H9 (cell line): Measurements from ENCODE around the gene ELAVL4. TPM values are rescaled to one million over a fixed set of nuclear protein-coding genes. Genes with fewer than 3 reads are reported as not detected.

Experiments used
- DNase-seq: peaks from one replicate; pipeline ENCODE4 v3.0.0-alpha.2; 2017
- H2AFZ ChIP-seq: one replicate; pipeline ENCODE4 v1.6.1; 2013; ENCODE audit warnings: mild to moderate bottlenecking, low read length, control low read depth, moderate library complexity
- H2AK5ac ChIP-seq: 2 replicates; pipeline ENCODE4 v1.6.1; 2013; ENCODE audit warnings: low read length, control low read depth, mixed read lengths; ENCODE audit not compliant: insufficient read length
- H2BK120ac ChIP-seq: one replicate; pipeline ENCODE4 v1.6.1; 2013; ENCODE audit warnings: low read depth, mild to moderate bottlenecking, low read length, control low read depth, inconsistent platforms; ENCODE audit not compliant: poor library complexity, severe bottlenecking
- H2BK12ac ChIP-seq: 2 replicates; pipeline ENCODE4 v1.6.1; 2013; ENCODE audit warnings: low read length, control low read depth, mixed read lengths, low read depth; ENCODE audit not compliant: insufficient read length
- H2BK15ac ChIP-seq: 2 replicates; pipeline ENCODE4 v1.6.1; 2013; ENCODE audit warnings: low read depth, low read length, control low read depth
- H2BK20ac ChIP-seq: one replicate; pipeline ENCODE4 v1.6.1; 2013; ENCODE audit warnings: low read depth, mild to moderate bottlenecking, low read length, control low read depth, inconsistent platforms; ENCODE audit not compliant: poor library complexity, severe bottlenecking
- H2BK5ac ChIP-seq: 2 replicates; pipeline ENCODE4 v1.6.1; 2013; ENCODE audit warnings: low read length, control low read depth, mixed read lengths; ENCODE audit not compliant: insufficient read length
- H3K14ac ChIP-seq: 2 replicates; pipeline ENCODE4 v1.6.1; 2013; ENCODE audit warnings: low read length, control low read depth; ENCODE audit not compliant: insufficient read depth
- H3K18ac ChIP-seq: 2 replicates; pipeline ENCODE4 v1.6.1; 2013; ENCODE audit warnings: low read depth, mild to moderate bottlenecking, mixed read lengths, low read length, control low read depth; ENCODE audit not compliant: insufficient read length
- H3K23ac ChIP-seq: 2 replicates; pipeline ENCODE4 v1.6.1; 2013; ENCODE audit warnings: low read length, control low read depth, mixed read lengths, low read depth; ENCODE audit not compliant: insufficient read length
- H3K23me2 ChIP-seq: 2 replicates; pipeline ENCODE4 v1.6.1; 2013; ENCODE audit warnings: low read depth, mild to moderate bottlenecking, mixed read lengths, low read length, control low read depth; ENCODE audit not compliant: insufficient read length, poor library complexity, severe bottlenecking
- H3K27ac ChIP-seq: 2 replicates; pipeline ENCODE4 v1.5.1; 2013; ENCODE audit warnings: low read length, control low read depth, mixed read lengths, low read depth; ENCODE audit not compliant: insufficient read length
- H3K27me3 ChIP-seq: 2 replicates; pipeline ENCODE4 v1.6.1; 2013; ENCODE audit warnings: low read length, control low read depth, inconsistent platforms; ENCODE audit not compliant: insufficient read depth
- H3K4ac ChIP-seq: 2 replicates; pipeline ENCODE4 v1.6.1; 2013; ENCODE audit warnings: low read depth, mild to moderate bottlenecking, control low read depth, inconsistent platforms, low read length, moderate library complexity
- H3K4me1 ChIP-seq: 2 replicates; pipeline ENCODE4 v1.6.1; 2013; ENCODE audit warnings: low read length, control low read depth, inconsistent platforms; ENCODE audit not compliant: insufficient read depth
- H3K4me2 ChIP-seq: 2 replicates; pipeline ENCODE4 v1.6.1; 2013; ENCODE audit warnings: low read length, control low read depth, mixed read lengths; ENCODE audit not compliant: insufficient read length, insufficient read depth
- H3K56ac ChIP-seq: 2 replicates; pipeline ENCODE4 v1.6.1; 2013; ENCODE audit warnings: low read depth, mild to moderate bottlenecking, mixed read lengths, low read length, control low read depth; ENCODE audit not compliant: insufficient read length
- H3K79me1 ChIP-seq: 2 replicates; pipeline ENCODE4 v1.6.1; 2013; ENCODE audit warnings: low read depth, mild to moderate bottlenecking, moderate library complexity, low read length, control low read depth, inconsistent platforms; ENCODE audit not compliant: insufficient read depth, poor library complexity, severe bottlenecking
- H3K79me2 ChIP-seq: 2 replicates; pipeline ENCODE4 v1.6.1; 2013; ENCODE audit warnings: low read length, control low read depth, inconsistent platforms; ENCODE audit not compliant: insufficient read depth
- H3K9ac ChIP-seq: 2 replicates; pipeline ENCODE4 v1.6.1; 2013; ENCODE audit warnings: low read length, control low read depth, mixed read lengths; ENCODE audit not compliant: insufficient read length; ENCODE audit errors: extremely low read depth
- H3K9me3 ChIP-seq: one replicate; pipeline ENCODE4 v1.6.1; 2013; ENCODE audit warnings: low read depth, low read length, inconsistent platforms; ENCODE audit not compliant: control insufficient read depth
- H3T11ph ChIP-seq: one replicate; pipeline ENCODE4 v1.6.1; 2013; ENCODE audit warnings: mild to moderate bottlenecking, low read length, control low read depth, inconsistent platforms
- H4K20me1 ChIP-seq: one replicate; pipeline ENCODE4 v1.6.1; 2013; ENCODE audit not compliant: control insufficient read depth, insufficient read length, insufficient read depth
- H4K5ac ChIP-seq: 2 replicates; pipeline ENCODE4 v1.6.1; 2013; ENCODE audit warnings: low read depth, mild to moderate bottlenecking, mixed read lengths, low read length, control low read depth; ENCODE audit not compliant: insufficient read length
- H4K8ac ChIP-seq: replicated peaks from 2 replicates; pipeline ENCODE4 v1.6.1; 2013; ENCODE audit warnings: low read length, control low read depth, mixed read lengths, low read depth; ENCODE audit not compliant: insufficient read length
- H4K91ac ChIP-seq: 2 replicates; pipeline ENCODE4 v1.6.1; 2013; ENCODE audit warnings: low read depth, mild to moderate bottlenecking, moderate library complexity, mixed read lengths, low read length, control low read depth; ENCODE audit not compliant: insufficient read length
- H3K27ac Mint-ChIP-seq, 3 experiments: 2 replicates in 2 of 3; 3 replicates in 1 of 3; pipeline ENCODE4 v1.8.0; 2020 to 2021; ENCODE audit warnings: mixed read lengths in 3 of 3, mild to moderate bottlenecking in 1 of 3, moderate library complexity in 1 of 3
- H3K27me3 Mint-ChIP-seq: 2 replicates; pipeline ENCODE4 v1.8.0; 2021; ENCODE audit warnings: low read depth, mild to moderate bottlenecking, moderate library complexity, mixed read lengths
- H3K36me3 Mint-ChIP-seq, 3 experiments: 2 replicates in 2 of 3; 3 replicates in 1 of 3; pipeline ENCODE4 v1.8.0; 2020 to 2021; ENCODE audit warnings: low read depth in 3 of 3, mixed read lengths in 3 of 3; ENCODE audit not compliant: insufficient read depth in 1 of 3
- H3K4me1 Mint-ChIP-seq, 2 experiments: 2 replicates each; pipeline ENCODE4 v1.8.0; 2020; ENCODE audit warnings: mixed read lengths in 2 of 2
- H3K4me3 Mint-ChIP-seq, 2 experiments: 2 replicates in 1 of 2; 3 replicates in 1 of 2; pipeline ENCODE4 v1.8.0; 2020 to 2021; ENCODE audit warnings: mild to moderate bottlenecking in 2 of 2, mixed read lengths in 2 of 2, moderate library complexity in 1 of 2
- H3K9me3 Mint-ChIP-seq, 2 experiments: 2 replicates in 1 of 2; 3 replicates in 1 of 2; pipeline ENCODE4 v1.8.0; 2020; ENCODE audit warnings: mild to moderate bottlenecking in 2 of 2, mixed read lengths in 2 of 2, moderate library complexity in 1 of 2
- CTCF ChIP-seq: fragments of 200-600 bp; sonication (generic); conservative IDR thresholded peaks from 3 replicates; pipeline ENCODE4 v1.8.0; 2021; ENCODE audit warnings: antibody characterized with exemption, mild to moderate bottlenecking
- WGBS: extraction: QIAGEN DNeasy Blood & Tissue Kit; methylation state at CpG from one replicate; pipeline ENCODE4 v1.1.7; 2013; ENCODE audit warnings: missing lambda C conversion rate, low lambda C conversion rate, mixed read lengths; ENCODE audit not compliant: insufficient read length; ENCODE audit errors: extremely low coverage; 5-methylcytosine and 5-hydroxymethylcytosine counted together
- total RNA-seq: library from RNA; stranded (reverse); gene quantifications from 2 replicates; pipeline ENCODE4 v1.2.1, GENCODE V29; 2021

Gene ELAVL4
- total RNA-seq, 1 experiment from 2014 or later, result not detected

GRCh38 chr1:50208315-50208714, 99.6 kb downstream of the ELAVL4 start:
- no peaks in the 10 kb centered on the region for H3K23me2 ChIP-seq
- no peak overlapping the region for H4K91ac ChIP-seq
- H3K14ac ChIP-seq, result no peak overlapping the region
- H4K5ac ChIP-seq, result no peak overlapping the region
- H4K8ac ChIP-seq, result no peak overlapping the region
- no peak overlapping the region for H3K9ac ChIP-seq
- no peak overlapping the region for H3K56ac ChIP-seq
- H3K27ac Mint-ChIP-seq, result no peak overlapping the region
- H2BK12ac ChIP-seq, result no peak overlapping the region
- H2BK15ac ChIP-seq, result no peak overlapping the region
- no peaks in the 10 kb centered on the region for H4K20me1 ChIP-seq
- H2AK5ac ChIP-seq, result no peak overlapping the region
- DNase-seq, result no peak
- H3K4me2 ChIP-seq, result no peak overlapping the region
- no peak overlapping the region for H3T11ph ChIP-seq
- TF ChIP-seq CTCF, result no peak
- H3K9me3 Mint-ChIP-seq, result peaks cover 0 to 59% of the 10 kb centered on the region in 2 experiments; a peak in 2 of 5 replicates
- H3K27me3 Mint-ChIP-seq, result no peaks in the 10 kb centered on the region; the same call in 1 of the 2 replicates
- no peaks in the 10 kb centered on the region for H3K79me1 ChIP-seq
- no peaks in the 10 kb centered on the region for H3K4me1 Mint-ChIP-seq
- H3K9me3 ChIP-seq, result no peaks in the 10 kb centered on the region
- H3K4me3 Mint-ChIP-seq, result no peak overlapping the region
- H3K27ac ChIP-seq, result no peak overlapping the region
- no peak overlapping the region for H3K18ac ChIP-seq
- no peak overlapping the region for H2BK5ac ChIP-seq
- H2AFZ ChIP-seq, result no peak overlapping the region
- H3K23ac ChIP-seq, result no peak overlapping the region
- no peaks in the 10 kb centered on the region for H3K79me2 ChIP-seq
- H3K4me1 ChIP-seq, result no peaks in the 10 kb centered on the region
- H3K27me3 ChIP-seq, result no peaks in the 10 kb centered on the region
- WGBS, result no CpG with 5 or more reads among the region's 2 CpGs
- H2BK120ac ChIP-seq, result no peak overlapping the region
- H3K4ac ChIP-seq, result no peak overlapping the region
- no peak overlapping the region for H2BK20ac ChIP-seq
- H3K36me3 Mint-ChIP-seq, result peaks cover 0 to 12% (median 0%) of the 10 kb centered on the region in 3 experiments; a peak in 2 of 7 replicates
